ENCODE results near the gene TREM1.
"Not testable (repeated sequence)": the region's sequence is repeated elsewhere in the genome, so short reads cannot be mapped to it uniquely, and the experiment has no call there.

DNA sequence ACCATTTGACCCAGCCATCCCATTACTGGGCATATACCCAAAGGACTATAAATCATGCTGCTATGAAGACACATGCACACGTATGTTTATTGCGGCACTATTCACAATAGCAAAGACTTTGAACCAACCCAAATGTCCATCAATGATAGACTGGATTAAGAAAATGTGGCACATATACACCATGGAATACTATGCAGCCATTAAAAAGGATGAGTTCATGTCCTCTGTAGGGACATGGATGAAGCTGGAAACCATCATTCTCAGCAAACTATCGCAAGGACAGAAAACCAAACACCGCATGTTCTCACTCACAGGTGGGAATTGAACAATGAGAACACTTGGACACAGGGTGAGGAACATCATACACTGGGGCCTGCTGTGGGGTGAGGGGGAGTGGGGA, 40.0 kb downstream of the TREM1 start:
- TF ChIP-seq, protein P1, sequence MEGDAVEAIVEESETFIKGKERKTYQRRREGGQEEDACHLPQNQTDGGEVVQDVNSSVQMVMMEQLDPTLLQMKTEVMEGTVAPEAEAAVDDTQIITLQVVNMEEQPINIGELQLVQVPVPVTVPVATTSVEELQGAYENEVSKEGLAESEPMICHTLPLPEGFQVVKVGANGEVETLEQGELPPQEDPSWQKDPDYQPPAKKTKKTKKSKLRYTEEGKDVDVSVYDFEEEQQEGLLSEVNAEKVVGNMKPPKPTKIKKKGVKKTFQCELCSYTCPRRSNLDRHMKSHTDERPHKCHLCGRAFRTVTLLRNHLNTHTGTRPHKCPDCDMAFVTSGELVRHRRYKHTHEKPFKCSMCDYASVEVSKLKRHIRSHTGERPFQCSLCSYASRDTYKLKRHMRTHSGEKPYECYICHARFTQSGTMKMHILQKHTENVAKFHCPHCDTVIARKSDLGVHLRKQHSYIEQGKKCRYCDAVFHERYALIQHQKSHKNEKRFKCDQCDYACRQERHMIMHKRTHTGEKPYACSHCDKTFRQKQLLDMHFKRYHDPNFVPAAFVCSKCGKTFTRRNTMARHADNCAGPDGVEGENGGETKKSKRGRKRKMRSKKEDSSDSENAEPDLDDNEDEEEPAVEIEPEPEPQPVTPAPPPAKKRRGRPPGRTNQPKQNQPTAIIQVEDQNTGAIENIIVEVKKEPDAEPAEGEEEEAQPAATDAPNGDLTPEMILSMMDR (IDR thresholded peaks at IDR 0.05): not testable (repeated sequence)
- TF ChIP-seq POLR2A (IDR thresholded peaks at IDR 0.05): not testable (repeated sequence)

All from esophagus squamous epithelium (tissue), 4 donors.